K562 (cell line): ENCODE results near the gene GATA1. TPM values are rescaled to one million over a fixed set of nuclear protein-coding genes. Genes with fewer than 3 reads are reported as not detected.

Experiments used
- ATAC-seq: fragments of 200-7000 bp; cut with Tn5 transposase; 3 replicates; pipeline ENCODE4 v1.9.1; 2020; ENCODE audit warnings: moderate library complexity
- BruUV-seq: library from RNA; stranded (reverse); fragments of 400-500 nt; replicated peaks from 2 replicates; lab custom pipeline; 2021; lab: Mats Ljungman, UMichigan
- CTCF ChIA-PET: fragments of 300-600 bp; formaldehyde crosslinking; extraction: SDS; loops from one replicate; lab custom pipeline; 2021; ENCODE audit warnings: low intra/inter-chr PET ratio; lab: Yijun Ruan, JAX
- POLR2A ChIA-PET: fragments of 300-600, 350-650 bp; sonication (Branson Sonifier 250); formaldehyde crosslinking; extraction: SDS; loops from one replicate; lab custom pipeline; 2021; ENCODE audit warnings: antibody characterized with exemption, inconsistent platforms; lab: Yijun Ruan, JAX
- DNase-seq, 4 experiments: peaks; one replicate each; pipeline versions ENCODE4 v3.0.0 to v3.0.0-alpha.2; 2011 to 2018; ENCODE audit warnings: low spot score in 3 of 4, mixed read lengths in 3 of 4; ENCODE audit errors: extremely low read depth in 1 of 4
- FAIRE-seq: peaks from 2 replicates; lab custom pipeline; 2011; peaks lifted over from hg19 to GRCh38; lab: Jason Lieb, UNC
- H2AFZ ChIP-seq: 2 replicates; pipeline ENCODE4 v1.6.0; 2011; ENCODE audit warnings: low read depth, low read length, control low read depth, inconsistent platforms
- H3K27ac ChIP-seq: fragments of 200-600 bp; 3 replicates; pipeline ENCODE4 v1.8.0; 2011; ENCODE audit warnings: low read depth, mild to moderate bottlenecking, control low read depth, inconsistent platforms, low read length, moderate library complexity, mixed read lengths; ENCODE audit errors: extremely low read depth
- H3K27me3 ChIP-seq, 2 experiments: fragments of 300-600 bp in 1 of 2; 2 replicates in 1 of 2; 3 replicates in 1 of 2; pipeline versions ENCODE4 v1.6.0 to v1.8.0; 2011; ENCODE audit warnings: inconsistent platforms in 2 of 2, low read length in 2 of 2, mild to moderate bottlenecking in 1 of 2, mixed read lengths in 1 of 2, moderate library complexity in 1 of 2; ENCODE audit not compliant: control insufficient read depth in 2 of 2, insufficient read depth in 2 of 2
- H3K36me3 ChIP-seq: fragments of 300-600 bp; 3 replicates; pipeline ENCODE4 v1.8.0; 2011; ENCODE audit warnings: mild to moderate bottlenecking, low read length, inconsistent platforms; ENCODE audit not compliant: control insufficient read depth, insufficient read depth
- H3K4me1 ChIP-seq, 2 experiments: fragments of 200-600 bp in 1 of 2; replicated peaks in 1 of 2; 2 replicates in 1 of 2; 3 replicates in 1 of 2; pipeline versions ENCODE4 v1.5.1 to v1.8.0; 2011; ENCODE audit warnings: inconsistent platforms in 2 of 2, low read length in 2 of 2, mild to moderate bottlenecking in 1 of 2, mixed read lengths in 1 of 2, moderate library complexity in 1 of 2; ENCODE audit not compliant: control insufficient read depth in 2 of 2, insufficient read depth in 2 of 2
- H3K4me2 ChIP-seq: 2 replicates; pipeline ENCODE4 v1.6.1; 2011; ENCODE audit warnings: low read length, control low read depth, inconsistent platforms, mixed read lengths; ENCODE audit not compliant: insufficient read depth
- H3K4me3 ChIP-seq: fragments of 200-600 bp; sonication (generic), shearing (Covaris generic); 2 replicates; pipeline ENCODE4 v1.5.1; 2016; ENCODE audit warnings: control low read depth, inconsistent platforms
- H3K79me2 ChIP-seq: fragments of 200-600 bp; 3 replicates; pipeline ENCODE4 v1.8.0; 2011; ENCODE audit warnings: low read length, inconsistent platforms; ENCODE audit not compliant: control insufficient read depth, insufficient read depth
- H3K9ac ChIP-seq, 2 experiments: 2 replicates each; pipeline versions ENCODE4 v1.6.0 to v1.6.1; 2011; ENCODE audit warnings: low read depth in 2 of 2, low read length in 2 of 2, control low read depth in 1 of 2, inconsistent platforms in 1 of 2, mild to moderate bottlenecking in 1 of 2, mixed read lengths in 1 of 2; ENCODE audit not compliant: insufficient read depth in 1 of 2
- H3K9me1 ChIP-seq: one replicate; pipeline ENCODE4 v1.6.0; 2011; ENCODE audit warnings: inconsistent platforms, mild to moderate bottlenecking, low read length, moderate library complexity; ENCODE audit not compliant: control insufficient read depth, insufficient read depth
- H3K9me3 ChIP-seq: replicated peaks from 2 replicates; pipeline ENCODE4 v1.5.1; 2011; ENCODE audit warnings: low read depth, low read length, inconsistent platforms; ENCODE audit not compliant: control insufficient read depth, insufficient read depth
- H4K20me1 ChIP-seq: replicated peaks from 2 replicates; pipeline ENCODE4 v1.6.1; 2011; ENCODE audit warnings: low read length, inconsistent platforms, mixed read lengths; ENCODE audit not compliant: control insufficient read depth, insufficient read depth
- ADNP ChIP-seq: fragments of 200-800 bp; sonication (Bioruptor generic); IDR thresholded peaks from 2 replicates; pipeline ENCODE4 v1.6.1; 2016; ENCODE audit warnings: missing genetic modification characterization, missing compliant biosample characterization
- ETV1 ChIP-seq: fragments of 450-650 bp; conservative IDR thresholded peaks from 2 replicates; pipeline ENCODE4 v1.6.1; 2016; ENCODE audit warnings: missing genetic modification characterization, control low read depth, low read depth, missing compliant biosample characterization
- IRF9 ChIP-seq: fragments of 450-650 bp; IDR thresholded peaks from 2 replicates; pipeline ENCODE4 v1.6.1; 2016; ENCODE audit warnings: missing biosample characterization, missing genetic modification characterization
- KDM4B ChIP-seq, 2 experiments: fragments of 450-650 bp in 1 of 2; sonication (generic) in 1 of 2; IDR thresholded peaks; 2 replicates each; pipeline ENCODE4 v1.6.1; 2016 to 2017; ENCODE audit warnings: borderline replicate concordance in 2 of 2, antibody characterized with exemption in 1 of 2, low read depth in 1 of 2, mild to moderate bottlenecking in 1 of 2
- PKNOX1 ChIP-seq: fragments of 450-650 bp; IDR thresholded peaks from 2 replicates; pipeline ENCODE4 v1.6.1; 2016
- SFPQ ChIP-seq: fragments of 200-400 bp; formaldehyde crosslinking; IDR thresholded peaks from 2 replicates; pipeline ENCODE4 v1.6.1; 2017; ENCODE audit warnings: mild to moderate bottlenecking, low read depth, low read length, moderate library complexity
- SPI1 ChIP-seq: IDR thresholded peaks from 2 replicates; pipeline ENCODE4 v1.6.1; 2011; ENCODE audit warnings: low read depth, low read length, control low read depth, borderline replicate concordance
- TARDBP ChIP-seq: fragments of 450-650 bp; IDR thresholded peaks from 2 replicates; pipeline ENCODE4 v1.6.1; 2016
- ZFP1 ChIP-seq: fragments of 450-650 bp; formaldehyde crosslinking; IDR thresholded peaks from 2 replicates; pipeline ENCODE4 v1.4.0; 2020; ENCODE audit warnings: mild to moderate bottlenecking, mixed read lengths
- ZNF121 ChIP-seq: sonication (generic); formaldehyde crosslinking; conservative IDR thresholded peaks from 2 replicates; pipeline ENCODE4 v1.8.0; 2022; ENCODE audit warnings: missing genetic modification reagents
- ZNF146 ChIP-seq: IDR thresholded peaks from one replicate; pipeline ENCODE4 v1.6.1; 2018; ENCODE audit warnings: missing compliant biosample characterization; ENCODE audit not compliant: unreplicated experiment
- ZNF589 ChIP-seq: fragments of 200-800 bp; sonication (Bioruptor generic); IDR thresholded peaks from 2 replicates; pipeline ENCODE4 v1.6.1; 2016; ENCODE audit warnings: low read depth, missing genetic modification characterization, missing compliant biosample characterization
- ZNF717 ChIP-seq: fragments of 250-450 bp; sonication (Bioruptor Pico); IDR thresholded peaks from 2 replicates; pipeline ENCODE4 v1.5.0; 2021
- WGBS: fragments of 100-300 bp; shearing (Covaris generic); methylation state at CpG from one replicate; pipeline ENCODE4 v1.1.6; 2016; ENCODE audit warnings: low coverage, mixed read lengths; ENCODE audit not compliant: insufficient coverage; ENCODE audit errors: missing lambda C conversion rate; 5-methylcytosine and 5-hydroxymethylcytosine counted together
- in situ Hi-C: fragments of 300-500 bp; cut with MboI; formaldehyde crosslinking; loops from 4 replicates; pipeline ENCODE4 v1.15.0; 2018; ENCODE audit warnings: inconsistent platforms, mixed read lengths
- intact Hi-C: fragments of 100-400 bp; cut with micrococcal nuclease; formaldehyde crosslinking; loops from 2 replicates; pipeline ENCODE4 v1.14.2; 2022
- polyA plus RNA-seq, 8 experiments: library from polyadenylated mRNA; depleted of rRNA in 4 of 8; stranded (reverse) in 5 of 8; unstranded in 3 of 8; fragments of >200 nt; fragmentation: Nextera tagmentation in 2 of 8; fragmentation: Illumina TruSeq in 1 of 8; extraction: Ambion mirVana in 2 of 8; extraction: Trizol in 1 of 8; gene quantifications; 2 replicates each; pipeline versions ENCODE4 v1.2.1 to v1.2.3, GENCODE V29; 2011 to 2014; ENCODE audit warnings: inconsistent platforms in 1 of 8, missing spikeins in 1 of 8
- total RNA-seq, 7 experiments: library from RNA; depleted of rRNA in 6 of 7; stranded (reverse); fragments of >200 nt in 6 of 7; fragmentation: Illumina TruSeq in 2 of 7; extraction: Trizol in 2 of 7; gene quantifications; 2 replicates each; pipeline versions ENCODE4 v1.2.1 to v1.2.3, GENCODE V29; 2011 to 2021; ENCODE audit warnings: low replicate concordance in 1 of 7

Gene GATA1
- total and polyA plus RNA-seq, 9 of the 15 experiments (the other 6 are each of a cell fraction or from before 2014, with no cell fraction given): 11.9 to 291 (median 116) TPM

GRCh38 chrX:48753708-48754228 lies 32.6 kb upstream of the GATA1 start:
- CTCF ChIA-PET: no interaction called here
- POLR2A ChIA-PET: no interaction called here
- H2AFZ ChIP-seq: no peak overlapping the region
- intact Hi-C loops (no loop called here), in situ Hi-C loops (no loop called here)
- WGBS: 40% methylated on average over 8 of the region's 8 CpGs
- H3K9me1 ChIP-seq: no peaks in the 10 kb centered on the region
- no peak overlapping the region for H3K4me3 ChIP-seq
- H3K4me2 ChIP-seq: no peak overlapping the region
- no peak for DNase-seq
- H3K4me1 ChIP-seq: peaks cover 3 to 8% of the 10 kb centered on the region in 2 experiments; a peak in 3 of 5 replicates
- H3K27ac ChIP-seq: no peak overlapping the region
- no peaks in the 10 kb centered on the region for H4K20me1 ChIP-seq
- H3K36me3 ChIP-seq: no peaks in the 10 kb centered on the region
- TF ChIP-seq TARDBP (no peak), ADNP (tag) (no peak), SPI1 (peak; percentile 67)
- BruUV-seq: no TSS peak
- peak overlapping the region in 1 of 2 experiments; percentile 26; a peak in 1 of 4 replicates for H3K9ac ChIP-seq
- no peaks in the 10 kb centered on the region for H3K79me2 ChIP-seq
- FAIRE-seq: no peak
- peak; percentile 50; the same call in 2 of the 3 replicates for ATAC-seq
- no peaks in the 10 kb centered on the region for H3K9me3 ChIP-seq
- no peaks in the 10 kb centered on the region for H3K27me3 ChIP-seq

- CTCF ChIA-PET: no interaction called here
- DNase-seq (no peak), FAIRE-seq (no peak), ATAC-seq (no peak; the same call in 2 of the 3 replicates)
- peaks cover 3 to 8% of the 10 kb centered on the region in 2 experiments; a peak in 3 of 5 replicates for H3K4me1 ChIP-seq
- in situ Hi-C loops (no loop called here), intact Hi-C loops (no loop called here)
- no peak overlapping the region for H3K27ac ChIP-seq
- H3K4me3 ChIP-seq: no peak overlapping the region
- no peak overlapping the region for H2AFZ ChIP-seq
- no peaks in the 10 kb centered on the region for H3K9me3 ChIP-seq
- no peak overlapping the region for H3K4me2 ChIP-seq
- WGBS: 68% methylated on average over 6 of the region's 8 CpGs
- peak overlapping the region in 1 of 2 experiments; percentile 36; a peak in 1 of 4 replicates for H3K9ac ChIP-seq
- H3K9me1 ChIP-seq: no peaks in the 10 kb centered on the region
- H3K27me3 ChIP-seq: no peaks in the 10 kb centered on the region
- POLR2A ChIA-PET: no interaction called here
- no peaks in the 10 kb centered on the region for H3K79me2 ChIP-seq
- no peaks in the 10 kb centered on the region for H4K20me1 ChIP-seq
- BruUV-seq: no TSS peak
- H3K36me3 ChIP-seq: no peaks in the 10 kb centered on the region
- TF ChIP-seq ETV1 (tag): no peak
- TF ChIP-seq ZNF146 (CRISPR knock-in tag): no peak
- no peak for TF ChIP-seq KDM4B (IDR thresholded peaks at IDR 0.05; ENCODE audit: borderline replicate concordance in 2 of 2, low read depth in 1 of 2)
- no peak for TF ChIP-seq ZFP1 (CRISPR knock-in tag)
- no peak for TF ChIP-seq IRF9 (tag)
- no peak for TF ChIP-seq PKNOX1
- TF ChIP-seq SFPQ: no peak
- TF ChIP-seq ZNF589 (CRISPR knock-in tag): no peak
- TF ChIP-seq ZNF717 (CRISPR knock-in tag): no peak
- TF ChIP-seq ZNF121 (CRISPR knock-in tag): no peak
Observed at GRCh38 chrX:48754238-48754637, 32.2 kb upstream of the GATA1 start.
